ENCODE measurements around the gene C16orf92. TPM values are rescaled to one million over a fixed set of nuclear protein-coding genes. Genes with fewer than 3 reads are reported as not detected.

C16orf92 gene
- total RNA-seq, 1 experiment from 2014 or later = not detected

- no peak for TF ChIP-seq CDX4 (CRISPR knock-in tag; IDR thresholded peaks at IDR 0.05; ENCODE audit: borderline replicate concordance)
- TF ChIP-seq ESRRA (CRISPR knock-in tag; IDR thresholded peaks at IDR 0.05; ENCODE audit: borderline replicate concordance) = 0 out of 2 replicates have a peak, but pooled peaks have one; percentile 63
- TF ChIP-seq NFE2L1 (CRISPR knock-in tag; IDR thresholded peaks at IDR 0.05) = peak; percentile 91; the same call in 1 of the 2 replicates
- no peak for TF ChIP-seq ZNF425 (CRISPR knock-in tag; conservative IDR thresholded peaks at IDR 0.05)
- TF ChIP-seq NFATC4 (CRISPR knock-in tag; IDR thresholded peaks at IDR 0.05) = no peak
- TF ChIP-seq HMGA2 (CRISPR knock-in tag; IDR thresholded peaks at IDR 0.05) = peak; percentile 52; the same call in 1 of the 2 replicates
- peak; percentile 84; the same call in 1 of the 2 replicates for TF ChIP-seq SP1 (CRISPR knock-in tag; conservative IDR thresholded peaks at IDR 0.05)
- TF ChIP-seq TCF7 (CRISPR knock-in tag; IDR thresholded peaks at IDR 0.05; ENCODE audit: low read depth) = 0 out of 2 replicates have a peak, but pooled peaks have one; percentile 19
- TF ChIP-seq CREM (CRISPR knock-in tag; IDR thresholded peaks at IDR 0.05) = 0 out of 2 replicates have a peak, but pooled peaks have one; percentile 32
- TF ChIP-seq ZNF317 (CRISPR knock-in tag; IDR thresholded peaks at IDR 0.05; ENCODE audit: borderline replicate concordance, low read depth) = 0 out of 2 replicates have a peak, but pooled peaks have one; percentile 49
- peak; percentile 82; the same call in 1 of the 2 replicates for TF ChIP-seq PREB (CRISPR knock-in tag; IDR thresholded peaks at IDR 0.05; ENCODE audit: borderline replicate concordance)
- no peak for TF ChIP-seq ZBTB43 (CRISPR knock-in tag; IDR thresholded peaks at IDR 0.05)
- TF ChIP-seq MLX (CRISPR knock-in tag; IDR thresholded peaks at IDR 0.05) = no peak
- TF ChIP-seq ATF1 (CRISPR knock-in tag; IDR thresholded peaks at IDR 0.05) = no peak
- TF ChIP-seq SOX15 (CRISPR knock-in tag; IDR thresholded peaks at IDR 0.05) = no peak
- TF ChIP-seq TEAD4 (CRISPR knock-in tag; IDR thresholded peaks at IDR 0.05) = 0 out of 2 replicates have a peak, but pooled peaks have one; percentile 23
- peak; percentile 82; the same call in 1 of the 2 replicates for TF ChIP-seq ETV6 (CRISPR knock-in tag; IDR thresholded peaks at IDR 0.05)
- TF ChIP-seq OVOL2 (CRISPR knock-in tag; IDR thresholded peaks at IDR 0.05; ENCODE audit: borderline replicate concordance) = no peak
- no peak for TF ChIP-seq ZMAT4 (CRISPR knock-in tag; IDR thresholded peaks at IDR 0.05)
- no peak for TF ChIP-seq NR1H2 (CRISPR knock-in tag; IDR thresholded peaks at IDR 0.05)
These were observed 29.8 kb downstream of the C16orf92 start (continued) for GRCh38 chr16:30052671-30053372.
